GM06990 (cell line): Measurements from ENCODE around the gene TRIM39.

Source experiments
- DNase-seq: peaks from one replicate; pipeline ENCODE4 v3.0.0-alpha.2; 2011; ENCODE audit not compliant: insufficient read length; ENCODE audit errors: extremely low read depth
- H3K27me3 ChIP-seq: replicated peaks from 2 replicates; pipeline ENCODE4 v1.6.0; 2011; ENCODE audit warnings: low read length; ENCODE audit not compliant: control insufficient read depth, insufficient read depth
- H3K36me3 ChIP-seq: 2 replicates; pipeline ENCODE4 v1.5.1; 2011; ENCODE audit warnings: low read length; ENCODE audit not compliant: control insufficient read depth, insufficient read depth
- H3K4me3 ChIP-seq: replicated peaks from 2 replicates; pipeline ENCODE4 v1.5.1; 2011; ENCODE audit warnings: low read depth, mild to moderate bottlenecking, control low read depth, low read length
- TF ChIP-seq, protein P1 (sequence below): IDR thresholded peaks from 2 replicates; pipeline ENCODE4 v1.5.1; 2011; ENCODE audit warnings: low read length, control low read depth, mild to moderate bottlenecking, inconsistent platforms; ENCODE audit not compliant: insufficient read depth, poor library complexity, severe bottlenecking

Gene TRIM39

DNA sequence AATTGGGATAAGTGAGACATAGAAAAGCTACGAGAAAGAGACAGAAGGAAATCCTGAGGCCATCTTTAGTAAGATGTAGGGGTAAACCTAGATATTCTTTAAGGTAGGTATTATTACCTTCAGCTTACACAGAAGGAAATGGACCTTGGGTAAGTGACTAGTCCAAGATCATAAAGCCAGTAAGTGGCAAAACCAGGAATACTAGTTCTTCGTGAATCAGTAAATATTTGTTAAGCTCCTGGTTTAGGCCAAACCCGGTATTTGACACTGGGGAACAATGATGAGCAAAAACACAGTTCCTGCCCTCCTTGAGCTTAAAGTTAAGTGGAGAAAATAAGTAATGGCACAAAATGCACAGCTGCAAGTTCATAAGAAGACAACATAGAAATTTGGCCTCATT lies 5.3 kb downstream of the TRIM39 start:
- TF ChIP-seq, protein P1, sequence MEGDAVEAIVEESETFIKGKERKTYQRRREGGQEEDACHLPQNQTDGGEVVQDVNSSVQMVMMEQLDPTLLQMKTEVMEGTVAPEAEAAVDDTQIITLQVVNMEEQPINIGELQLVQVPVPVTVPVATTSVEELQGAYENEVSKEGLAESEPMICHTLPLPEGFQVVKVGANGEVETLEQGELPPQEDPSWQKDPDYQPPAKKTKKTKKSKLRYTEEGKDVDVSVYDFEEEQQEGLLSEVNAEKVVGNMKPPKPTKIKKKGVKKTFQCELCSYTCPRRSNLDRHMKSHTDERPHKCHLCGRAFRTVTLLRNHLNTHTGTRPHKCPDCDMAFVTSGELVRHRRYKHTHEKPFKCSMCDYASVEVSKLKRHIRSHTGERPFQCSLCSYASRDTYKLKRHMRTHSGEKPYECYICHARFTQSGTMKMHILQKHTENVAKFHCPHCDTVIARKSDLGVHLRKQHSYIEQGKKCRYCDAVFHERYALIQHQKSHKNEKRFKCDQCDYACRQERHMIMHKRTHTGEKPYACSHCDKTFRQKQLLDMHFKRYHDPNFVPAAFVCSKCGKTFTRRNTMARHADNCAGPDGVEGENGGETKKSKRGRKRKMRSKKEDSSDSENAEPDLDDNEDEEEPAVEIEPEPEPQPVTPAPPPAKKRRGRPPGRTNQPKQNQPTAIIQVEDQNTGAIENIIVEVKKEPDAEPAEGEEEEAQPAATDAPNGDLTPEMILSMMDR, result no peak
- no peak for DNase-seq
- Histone ChIP-seq H3K36me3 (peaks cover 11% of the 10 kb centered on the region), H3K4me3 (no peak overlapping the region), H3K27me3 (no peaks in the 10 kb centered on the region)

DNA sequence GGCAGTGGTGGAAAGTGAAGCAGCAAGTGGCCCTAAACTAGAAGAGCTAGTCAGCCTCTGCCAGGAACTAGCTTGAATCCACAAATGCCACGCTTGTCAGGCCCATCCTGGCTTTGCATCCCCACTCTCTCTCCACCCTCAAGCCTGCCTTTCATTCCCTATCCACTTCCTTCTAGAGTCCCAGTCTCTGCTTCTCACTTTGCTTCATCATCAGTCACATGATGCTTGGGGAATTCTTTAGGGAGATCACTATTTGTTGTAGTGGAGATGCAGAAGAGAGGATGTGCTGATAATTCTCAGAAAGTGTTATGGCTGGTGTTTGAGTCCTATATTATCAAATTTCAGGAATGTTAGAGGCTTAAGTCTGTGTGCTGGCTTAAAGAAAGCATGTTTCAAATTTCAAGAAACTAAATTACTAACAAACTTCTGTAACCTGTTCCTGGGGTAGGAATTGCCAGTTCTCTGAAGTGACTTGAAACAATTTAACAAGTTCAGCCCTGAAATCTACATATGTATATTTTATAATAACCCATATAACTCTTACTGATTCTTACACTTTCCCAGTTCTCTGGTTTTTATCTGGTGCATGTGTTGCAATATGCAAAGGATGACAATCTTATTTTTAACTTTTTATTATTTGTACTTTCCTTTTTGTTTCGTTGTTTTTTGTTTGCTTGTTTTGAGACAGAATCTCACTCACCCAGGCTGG lies 7.5 kb downstream of the TRIM39 start:
- Histone ChIP-seq H3K4me3 (no peak overlapping the region), H3K27me3 (no peaks in the 10 kb centered on the region), H3K36me3 (peaks cover 11% of the 10 kb centered on the region)
- DNase-seq, result no peak
- TF ChIP-seq, protein P1, result no peak

DNA sequence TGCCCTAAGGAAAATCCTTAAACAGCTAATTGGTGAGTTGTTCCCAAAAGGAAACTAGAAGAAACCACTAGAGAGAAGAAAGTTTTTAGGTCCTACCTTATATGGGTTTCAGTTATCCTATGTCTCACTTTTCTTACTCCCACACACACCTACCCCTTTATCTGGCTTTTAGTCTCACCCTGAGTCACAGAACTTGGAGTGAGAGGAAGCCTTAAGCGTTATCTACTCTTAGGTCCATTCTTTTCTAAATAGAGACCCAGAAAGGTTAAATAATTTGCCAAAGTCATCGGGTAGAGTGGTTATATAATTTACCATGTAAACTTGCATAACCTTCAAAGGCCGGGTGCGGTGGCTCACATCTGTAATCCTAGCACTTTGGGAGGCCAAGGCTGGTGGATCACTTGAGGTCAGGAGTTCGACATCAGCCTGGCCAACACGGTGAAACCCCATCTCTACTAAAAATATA lies 13.9 kb downstream of the TRIM39 start:
- no peak for DNase-seq
- Histone ChIP-seq H3K27me3 (no peaks in the 10 kb centered on the region), H3K36me3 (peaks cover 12% of the 10 kb centered on the region), H3K4me3 (no peak overlapping the region)
- TF ChIP-seq, protein P1, result no peak

DNA sequence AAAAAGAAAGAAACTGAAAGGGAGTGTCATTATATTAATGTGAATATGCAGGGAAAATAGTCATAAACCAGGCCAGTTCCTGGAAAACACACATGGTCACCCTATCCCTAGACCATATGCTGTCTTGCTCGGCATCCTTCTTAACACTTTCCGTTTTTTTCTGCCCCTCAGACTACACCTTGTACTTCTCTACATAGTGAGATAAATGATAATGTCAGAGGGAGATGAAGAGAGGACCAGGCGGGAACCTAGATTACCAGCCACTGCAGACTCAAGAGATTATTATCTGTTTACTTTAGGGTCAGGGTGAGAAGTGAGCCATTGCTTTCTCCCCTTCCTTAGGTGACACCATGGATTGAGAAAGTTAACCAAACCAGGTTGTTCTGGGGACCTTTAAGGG lies 14.5 kb downstream of the TRIM39 start:
- H3K4me3 ChIP-seq, result no peak overlapping the region
- TF ChIP-seq, protein P1, result no peak
- H3K27me3 ChIP-seq, result no peaks in the 10 kb centered on the region
- DNase-seq, result no peak
- peaks cover 8% of the 10 kb centered on the region for H3K36me3 ChIP-seq

DNA sequence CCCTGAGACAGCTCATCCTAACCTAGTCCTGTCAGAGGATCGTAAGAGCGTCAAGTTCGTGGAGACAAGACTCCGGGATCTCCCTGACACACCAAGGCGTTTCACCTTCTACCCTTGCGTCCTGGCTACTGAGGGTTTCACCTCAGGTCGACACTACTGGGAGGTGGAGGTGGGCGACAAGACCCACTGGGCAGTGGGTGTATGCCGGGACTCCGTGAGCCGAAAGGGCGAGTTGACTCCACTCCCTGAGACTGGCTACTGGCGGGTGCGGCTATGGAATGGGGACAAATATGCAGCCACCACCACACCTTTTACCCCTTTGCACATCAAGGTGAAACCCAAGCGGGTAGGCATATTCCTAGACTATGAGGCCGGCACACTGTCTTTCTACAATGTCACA lies 15.0 kb downstream of the TRIM39 start:
- no peak for DNase-seq
- TF ChIP-seq, protein P1, result no peak
- Histone ChIP-seq H3K36me3 (peaks cover 8% of the 10 kb centered on the region), H3K4me3 (no peak overlapping the region), H3K27me3 (no peaks in the 10 kb centered on the region)
